Measurements from ENCODE around the gene CCDC61.
A peak's percentile ranks its signal among the peaks of the same experiment; 100 is the strongest.

Gene CCDC61

GRCh38 chr19:45973553-45974338 lies 21.5 kb upstream of the CCDC61 start, which contains the start of gene NOVA2:
Gene NOVA2 (minus strand): TSS chr19:45973865. CDS start chr19:45973351, 514 bp downstream.
- peak; percentile 53 for DNase-seq (ENCODE audit: low spot score)

GRCh38 chr19:45975306-45976070 lies 19.8 kb upstream of the CCDC61 start:
- no peak for DNase-seq (ENCODE audit: low spot score)

GRCh38 chr19:45976178-45976577 lies 19.1 kb upstream of the CCDC61 start:
- no peak for DNase-seq (ENCODE audit: low spot score)

GRCh38 chr19:45978156-45978555 lies 17.1 kb upstream of the CCDC61 start:
- no peak for DNase-seq (ENCODE audit: low spot score)

- no peak for DNase-seq (ENCODE audit: low spot score)
Measured at GRCh38 chr19:45981350-45981749, 13.9 kb upstream of the CCDC61 start.

- no peak for DNase-seq (ENCODE audit: low spot score)
Measured at GRCh38 chr19:45985321-45985720, 9.9 kb upstream of the CCDC61 start.

GRCh38 chr19:45990113-45990728 lies 5.0 kb upstream of the CCDC61 start:
- DNase-seq (ENCODE audit: low spot score) = no peak

GRCh38 chr19:45994456-45994997 lies 740 bp upstream of the CCDC61 start:
- DNase-seq (ENCODE audit: low spot score) = no peak

GRCh38 chr19:45995715-45996385 lies 583 bp downstream of the CCDC61 start:
- peak; percentile 15 for DNase-seq (ENCODE audit: low spot score)

- DNase-seq (ENCODE audit: low spot score) = no peak
Measured at GRCh38 chr19:45996933-45997332, 1.7 kb downstream of the CCDC61 start.

- no peak for DNase-seq (ENCODE audit: low spot score)
Measured at GRCh38 chr19:45998834-45999233, 3.6 kb downstream of the CCDC61 start.

GRCh38 chr19:45999653-46000121 lies 4.4 kb downstream of the CCDC61 start:
- DNase-seq (ENCODE audit: low spot score) = no peak

- peak; percentile 63 for DNase-seq (ENCODE audit: low spot score)
Measured at GRCh38 chr19:46000491-46001246, 5.4 kb downstream of the CCDC61 start.

- DNase-seq (ENCODE audit: low spot score) = no peak
Measured at GRCh38 chr19:46002678-46003275, 7.5 kb downstream of the CCDC61 start.

- DNase-seq (ENCODE audit: low spot score) = no peak
Measured at GRCh38 chr19:46006411-46006810, 11.1 kb downstream of the CCDC61 start.

- DNase-seq (ENCODE audit: low spot score) = peak; percentile 73
Measured at GRCh38 chr19:46009530-46010510, 14.6 kb downstream of the CCDC61 start.

GRCh38 chr19:46014534-46014933 lies 19.3 kb downstream of the CCDC61 start:
- no peak for DNase-seq (ENCODE audit: low spot score)

GRCh38 chr19:46014941-46015686 lies 19.8 kb downstream of the CCDC61 start:
- DNase-seq (ENCODE audit: low spot score) = peak; percentile 64

Data from hematopoietic multipotent progenitor cell treated with erythropoietin and hydrocortisone succinate and interleukin-3 and kit ligand, for 15 days (in vitro differentiated cells).